Measurements from ENCODE around the gene JAZF1.

GRCh38 chr7:28176645-28177044 is 4.0 kb downstream of the JAZF1 start:
- no peak for TF ChIP-seq ZNF274 (IDR thresholded peaks at IDR 0.05; ENCODE audit: borderline replicate concordance, extremely low read depth, low read length)
- no peak for TF ChIP-seq EZH2 (IDR thresholded peaks at IDR 0.05; ENCODE audit: low read depth, low read length, severe bottlenecking)
- TF ChIP-seq TAF1 (IDR thresholded peaks at IDR 0.05; ENCODE audit: low read depth, low read length): no peak
- TF ChIP-seq CTCF (IDR thresholded peaks at IDR 0.05; ENCODE audit: control extremely low read depth in 1 of 3, insufficient read depth in 1 of 3, low read depth in 1 of 3, low read length in 3 of 3): no peak
- TF ChIP-seq ATF2 (IDR thresholded peaks at IDR 0.05; ENCODE audit: low read length): no peak
- TF ChIP-seq GABPA (IDR thresholded peaks at IDR 0.05; ENCODE audit: borderline replicate concordance, insufficient read depth, low read length): no peak
- TF ChIP-seq MAX (IDR thresholded peaks at IDR 0.05): no peak
- no peak for TF ChIP-seq POLR2AphosphoS5 (IDR thresholded peaks at IDR 0.05; ENCODE audit: low read depth, low read length)
- no peak for TF ChIP-seq SIN3A (conservative IDR thresholded peaks at IDR 0.05 in 1 of 2, IDR thresholded peaks at IDR 0.05 in 1 of 2; ENCODE audit: low read depth in 1 of 2, low read length in 2 of 2)
- TF ChIP-seq KDM5A (IDR thresholded peaks at IDR 0.05; ENCODE audit: low read length): no peak

Data from H1 (cell line).